Peyer's patch (tissue), 4 donors: ENCODE results near the gene POLR3A. TPM values are rescaled to one million over a fixed set of nuclear protein-coding genes. Genes with fewer than 3 reads are reported as not detected.
A peak's percentile ranks its signal among the peaks of the same experiment; 100 is the strongest.

Experiments
- DNase-seq, 3 donors: peaks; one replicate each; pipeline ENCODE4 v3.0.0-alpha.2; 2017 to 2019
- H3K27ac ChIP-seq, 4 donors: fragments of 200-600 bp; sonication (generic); one replicate each; pipeline ENCODE4 v1.5.1; 2016 to 2019
- H3K27me3 ChIP-seq, 2 donors: fragments of 200-600 bp; sonication (generic); one replicate each; pipeline ENCODE4 v1.5.1; 2019
- H3K36me3 ChIP-seq, 3 donors: fragments of 200-600 bp; sonication (generic); one replicate each; pipeline ENCODE4 v1.5.1; 2016 to 2019
- H3K4me1 ChIP-seq, 4 donors: fragments of 200-600 bp; sonication (generic); one replicate each; pipeline ENCODE4 v1.5.1; 2016 to 2019
- H3K4me3 ChIP-seq, 4 donors: fragments of 200-600 bp; sonication (generic); 1 replicate in 3 of 4; 2 replicates in 1 of 4; pipeline ENCODE4 v1.5.1; 2016 to 2019; ENCODE audit warnings: mild to moderate bottlenecking in 1 of 4
- H3K9me3 ChIP-seq, 4 donors: fragments of 200-600 bp; sonication (generic); one replicate each; pipeline ENCODE4 v1.5.1; 2016 to 2019; ENCODE audit warnings: mild to moderate bottlenecking in 1 of 4
- POLR2A ChIP-seq, 2 donors: fragments of 450-650 bp; IDR thresholded peaks; one replicate each; pipeline ENCODE4 v1.5.1; 2017; ENCODE audit warnings: antibody characterized with exemption in 2 of 2, mild to moderate bottlenecking in 2 of 2, moderate library complexity in 2 of 2
- total RNA-seq, 4 donors: library from RNA; depleted of rRNA; stranded (reverse); fragments of >200 nt; gene quantifications; one replicate each; pipeline ENCODE4 v1.1.0, GENCODE V29; 2016
- TF ChIP-seq, protein P1 (sequence below), 6 experiments: fragments of 450-650 bp in 4 of 6; fragments of 200-600 bp in 2 of 6; sonication (generic) in 1 of 6; IDR thresholded peaks; one replicate each; pipeline ENCODE4 v1.5.1; 2017 to 2019; ENCODE audit warnings: antibody characterized with exemption in 6 of 6, mild to moderate bottlenecking in 3 of 6, moderate library complexity in 1 of 6

Gene POLR3A
- total RNA-seq, 4 donors from 2014 or later, result 19.8 to 24.3 (median 22.2) TPM

GRCh38 chr10:78035025-78035424 lies 5.7 kb upstream of the POLR3A start:
- Histone ChIP-seq H3K4me1 (peaks cover 0 to 28% (median 5%) of the 10 kb centered on the region in 4 donors), H3K27ac (no peak overlapping the region), H3K4me3 (peak overlapping the region in 3 of 4 donors; percentile 80 to 97 (median 85)), H3K36me3 (peaks cover 0 to 47% (median 0%) of the 10 kb centered on the region in 3 donors), H3K9me3 (no peaks in the 10 kb centered on the region), H3K27me3 (no peaks in the 10 kb centered on the region)
- no peak for DNase-seq
- no peak for TF ChIP-seq POLR2A (IDR thresholded peaks at IDR 0.05)
- TF ChIP-seq, protein P1, sequence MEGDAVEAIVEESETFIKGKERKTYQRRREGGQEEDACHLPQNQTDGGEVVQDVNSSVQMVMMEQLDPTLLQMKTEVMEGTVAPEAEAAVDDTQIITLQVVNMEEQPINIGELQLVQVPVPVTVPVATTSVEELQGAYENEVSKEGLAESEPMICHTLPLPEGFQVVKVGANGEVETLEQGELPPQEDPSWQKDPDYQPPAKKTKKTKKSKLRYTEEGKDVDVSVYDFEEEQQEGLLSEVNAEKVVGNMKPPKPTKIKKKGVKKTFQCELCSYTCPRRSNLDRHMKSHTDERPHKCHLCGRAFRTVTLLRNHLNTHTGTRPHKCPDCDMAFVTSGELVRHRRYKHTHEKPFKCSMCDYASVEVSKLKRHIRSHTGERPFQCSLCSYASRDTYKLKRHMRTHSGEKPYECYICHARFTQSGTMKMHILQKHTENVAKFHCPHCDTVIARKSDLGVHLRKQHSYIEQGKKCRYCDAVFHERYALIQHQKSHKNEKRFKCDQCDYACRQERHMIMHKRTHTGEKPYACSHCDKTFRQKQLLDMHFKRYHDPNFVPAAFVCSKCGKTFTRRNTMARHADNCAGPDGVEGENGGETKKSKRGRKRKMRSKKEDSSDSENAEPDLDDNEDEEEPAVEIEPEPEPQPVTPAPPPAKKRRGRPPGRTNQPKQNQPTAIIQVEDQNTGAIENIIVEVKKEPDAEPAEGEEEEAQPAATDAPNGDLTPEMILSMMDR (IDR thresholded peaks at IDR 0.05), result no peak

GRCh38 chr10:78033637-78034470 lies 4.5 kb upstream of the POLR3A start, which contains the start of gene RPS24:
Gene RPS24, plus strand, starts transcription at chr10:78033863. Its CDS starts 39 bp downstream, at chr10:78033902.
- Histone ChIP-seq H3K27me3 (no peaks in the 10 kb centered on the region), H3K4me3 (peak within 1 kb of the TSS; percentile 80 to 97 (median 83)), H3K4me1 (peaks cover 0 to 28% (median 6%) of the 10 kb centered on the region in 4 donors), H3K36me3 (peaks cover 0 to 35% (median 0%) of the 10 kb centered on the region in 3 donors), H3K9me3 (no peaks in the 10 kb centered on the region), H3K27ac (peak within 1 kb of the TSS; percentile 63 to 85 (median 74))
- peak; percentile 73 for TF ChIP-seq POLR2A (IDR thresholded peaks at IDR 0.05)
- TF ChIP-seq, protein P1 (IDR thresholded peaks at IDR 0.05), result no peak
- peak; percentile 94 to 98 (median 96) for DNase-seq

GRCh38 chr10:78033387-78033636 lies 4.0 kb upstream of the POLR3A start:
- Histone ChIP-seq H3K27ac (peak overlapping the region; percentile 29 to 85 (median 72)), H3K36me3 (peaks cover 0 to 29% (median 0%) of the 10 kb centered on the region in 3 donors), H3K9me3 (no peaks in the 10 kb centered on the region), H3K27me3 (no peaks in the 10 kb centered on the region), H3K4me3 (peak overlapping the region; percentile 80 to 97 (median 83)), H3K4me1 (peaks cover 2 to 33% (median 8%) of the 10 kb centered on the region in 4 donors)
- no peak for DNase-seq
- TF ChIP-seq, protein P1 (IDR thresholded peaks at IDR 0.05), result no peak
- no peak for TF ChIP-seq POLR2A (IDR thresholded peaks at IDR 0.05)

DNA sequence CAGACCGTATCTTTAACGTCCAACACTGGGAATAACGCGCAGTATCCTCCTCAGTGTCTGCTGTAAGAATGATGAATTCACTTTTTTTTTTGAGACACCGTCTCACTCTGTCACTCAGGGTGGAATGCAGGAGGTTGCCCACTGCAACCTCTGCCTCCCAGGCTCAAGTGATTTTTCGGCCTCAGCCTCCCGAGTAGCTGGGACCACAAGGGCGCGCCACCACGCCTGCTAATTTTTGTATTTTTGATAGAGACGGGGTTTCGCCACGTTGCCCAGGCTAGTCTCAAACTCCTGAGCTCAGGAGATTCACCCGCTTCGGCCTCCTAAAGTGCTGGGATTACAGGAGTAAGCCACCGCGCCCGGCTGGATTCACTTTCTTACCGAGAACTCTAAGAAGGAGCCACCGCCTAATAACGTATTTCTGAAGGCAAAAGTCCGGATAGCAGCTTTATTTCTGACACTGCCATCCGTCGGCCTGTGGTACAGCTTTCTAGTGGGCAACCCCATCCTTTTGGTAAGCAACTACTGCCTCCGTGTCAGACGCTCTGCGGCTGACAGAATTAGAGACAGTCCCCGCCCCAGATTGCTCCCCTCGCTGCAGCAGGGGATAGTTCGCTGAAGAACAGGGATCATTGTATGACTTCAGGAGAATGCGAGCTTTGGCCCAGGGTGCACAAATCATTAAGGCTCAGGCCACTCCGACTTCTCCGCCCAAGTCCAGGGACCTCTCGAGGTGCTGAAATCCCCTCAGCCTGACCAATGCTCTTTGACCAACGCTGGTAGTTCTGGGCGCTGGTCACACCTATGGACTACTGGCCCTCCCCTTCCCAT lies 662 bp downstream of the POLR3A start:
- Histone ChIP-seq H3K9me3 (no peaks in the 10 kb centered on the region), H3K4me1 (peaks cover 0 to 17% (median 9%) of the 10 kb centered on the region in 4 donors), H3K36me3 (peaks cover 0 to 26% (median 0%) of the 10 kb centered on the region in 3 donors), H3K27me3 (no peaks in the 10 kb centered on the region), H3K27ac (peak overlapping the region; percentile 71 to 80 (median 75)), H3K4me3 (peak overlapping the region; percentile 90 to 94 (median 92))
- TF ChIP-seq, protein P1 (IDR thresholded peaks at IDR 0.05), result no peak
- TF ChIP-seq POLR2A (IDR thresholded peaks at IDR 0.05), result no peak
- peak in 2 of 3 donors; percentile 53 to 69 for DNase-seq

DNA sequence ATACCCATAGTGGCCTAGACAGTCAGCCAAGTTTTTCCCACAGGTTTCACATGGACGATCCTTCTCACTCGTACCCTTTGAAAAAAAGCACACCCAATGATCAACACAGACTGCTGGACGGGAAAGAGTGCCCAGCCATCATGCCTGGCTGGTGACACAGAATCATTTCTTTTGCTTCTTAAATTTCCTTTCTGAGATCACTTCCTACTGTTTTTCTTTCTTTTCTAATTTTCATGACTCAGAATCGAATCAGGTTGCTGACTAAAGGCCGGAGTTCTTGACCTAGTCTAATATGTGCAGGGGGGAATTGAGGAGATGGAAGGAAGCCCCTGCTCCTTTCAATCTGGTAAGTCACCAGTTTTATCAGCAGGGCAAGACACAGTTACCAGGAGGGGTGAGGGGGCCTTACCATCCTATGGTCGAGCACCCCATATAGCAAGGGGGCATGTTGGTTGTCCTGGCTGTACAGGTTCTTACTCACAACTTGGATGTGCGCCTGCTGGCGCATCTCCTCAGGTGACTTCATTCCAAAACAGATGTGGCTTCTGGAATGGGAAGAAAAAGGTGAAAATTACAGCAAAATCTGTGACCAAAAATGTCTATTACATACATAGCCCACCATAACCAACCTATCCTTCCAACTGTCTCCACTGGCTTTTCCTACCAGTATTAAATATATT lies 3.5 kb downstream of the POLR3A start:
- no peak for TF ChIP-seq POLR2A (IDR thresholded peaks at IDR 0.05)
- H3K36me3 ChIP-seq, result peaks cover 0 to 55% (median 0%) of the 10 kb centered on the region in 3 donors
- no peak overlapping the region for H3K4me3 ChIP-seq
- DNase-seq, result no peak
- no peaks in the 10 kb centered on the region for H3K9me3 ChIP-seq
- H3K27me3 ChIP-seq, result no peaks in the 10 kb centered on the region
- H3K4me1 ChIP-seq, result peaks cover 0 to 17% (median 9%) of the 10 kb centered on the region in 4 donors
- no peak overlapping the region for H3K27ac ChIP-seq
